BE2C (cell line): ENCODE results near the gene CCNF.
A peak's percentile ranks its signal among the peaks of the same experiment; 100 is the strongest.

Source experiments
- DNase-seq: peaks from one replicate; pipeline ENCODE4 v3.0.0-alpha.2; 2020
- H3K27me3 ChIP-seq: fragments of 250-450 bp; sonication (Bioruptor Pico); 2 replicates; pipeline ENCODE4 v1.5.1; 2020; ENCODE audit warnings: mild to moderate bottlenecking
- H3K36me3 ChIP-seq: fragments of 250-450 bp; sonication (Bioruptor Pico); 2 replicates; pipeline ENCODE4 v1.5.1; 2020; ENCODE audit warnings: mild to moderate bottlenecking
- H3K4me1 ChIP-seq: fragments of 250-450 bp; sonication (Bioruptor Pico); 2 replicates; pipeline ENCODE4 v1.5.1; 2020
- H3K4me3 ChIP-seq: 2 replicates; pipeline ENCODE4 v1.5.1; 2011; ENCODE audit warnings: low read depth, low read length
- H3K9me3 ChIP-seq: fragments of 250-450 bp; sonication (Bioruptor Pico); 2 replicates; pipeline ENCODE4 v1.5.1; 2020
- TF ChIP-seq, protein P1 (sequence below): IDR thresholded peaks from 2 replicates; pipeline ENCODE4 v1.5.1; 2012; ENCODE audit warnings: mild to moderate bottlenecking, low read depth, low read length

The CCNF gene

DNA sequence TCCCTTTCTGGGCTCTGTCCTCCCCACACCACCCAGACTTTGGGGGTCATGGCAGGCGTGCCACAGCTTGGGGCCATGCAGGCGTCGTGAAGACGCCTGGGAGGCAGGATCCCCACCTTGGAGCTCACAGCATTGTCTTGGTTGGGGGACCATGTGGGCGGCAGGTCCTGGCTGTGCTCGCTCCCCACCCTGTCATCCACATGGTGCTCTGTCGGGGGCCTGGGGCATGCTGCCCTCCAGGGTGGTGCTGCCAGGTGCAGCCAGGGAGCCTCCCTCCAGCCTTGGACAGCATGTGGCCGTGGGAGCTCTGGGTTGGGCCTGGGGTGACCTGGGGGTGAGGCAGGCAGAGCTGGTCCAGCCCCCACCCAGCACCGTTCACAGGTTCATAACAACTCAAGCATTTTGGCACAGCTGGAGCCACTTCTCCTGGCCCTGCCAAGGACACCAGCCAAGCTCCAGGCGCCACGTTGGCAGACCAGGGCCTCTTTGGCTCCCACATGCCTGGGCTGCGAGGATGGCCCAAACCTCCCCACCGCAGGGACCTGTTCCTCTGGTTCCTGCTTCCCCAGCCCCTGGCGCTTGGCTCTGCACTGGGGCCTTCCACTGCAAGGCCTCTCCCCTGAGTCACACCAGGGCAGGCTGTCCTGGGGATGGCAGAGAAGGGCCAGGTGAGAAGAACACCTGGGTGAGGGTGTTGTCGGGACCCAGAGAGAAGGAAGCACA, 69.4 kb downstream of the CCNF start:
- H3K36me3 ChIP-seq, result peaks cover 32% of the 10 kb centered on the region
- no peak overlapping the region for H3K4me3 ChIP-seq

DNA sequence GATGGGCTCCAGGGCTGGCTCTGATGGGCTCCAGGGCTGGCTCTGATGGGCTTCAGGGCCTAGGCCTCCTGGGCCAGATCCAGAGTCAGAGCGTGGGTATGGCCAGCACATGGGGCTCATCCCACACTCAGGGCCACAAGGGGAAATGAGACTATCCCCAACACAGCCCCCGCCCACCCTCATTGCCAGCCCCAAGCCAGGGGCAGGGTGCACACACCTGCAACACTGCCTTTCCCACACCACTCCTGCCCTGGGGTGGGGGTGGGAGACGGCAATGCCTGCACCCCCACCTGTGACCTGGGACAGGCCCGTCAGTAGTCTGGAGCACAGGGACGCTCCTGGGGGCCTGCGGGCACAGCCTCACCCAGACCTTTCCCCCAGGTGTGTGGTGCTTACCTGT, 70.2 kb downstream of the CCNF start:
- peaks cover 32% of the 10 kb centered on the region for H3K36me3 ChIP-seq
- H3K27me3 ChIP-seq, result no peaks in the 10 kb centered on the region
- no peak for DNase-seq
- TF ChIP-seq, protein P1, sequence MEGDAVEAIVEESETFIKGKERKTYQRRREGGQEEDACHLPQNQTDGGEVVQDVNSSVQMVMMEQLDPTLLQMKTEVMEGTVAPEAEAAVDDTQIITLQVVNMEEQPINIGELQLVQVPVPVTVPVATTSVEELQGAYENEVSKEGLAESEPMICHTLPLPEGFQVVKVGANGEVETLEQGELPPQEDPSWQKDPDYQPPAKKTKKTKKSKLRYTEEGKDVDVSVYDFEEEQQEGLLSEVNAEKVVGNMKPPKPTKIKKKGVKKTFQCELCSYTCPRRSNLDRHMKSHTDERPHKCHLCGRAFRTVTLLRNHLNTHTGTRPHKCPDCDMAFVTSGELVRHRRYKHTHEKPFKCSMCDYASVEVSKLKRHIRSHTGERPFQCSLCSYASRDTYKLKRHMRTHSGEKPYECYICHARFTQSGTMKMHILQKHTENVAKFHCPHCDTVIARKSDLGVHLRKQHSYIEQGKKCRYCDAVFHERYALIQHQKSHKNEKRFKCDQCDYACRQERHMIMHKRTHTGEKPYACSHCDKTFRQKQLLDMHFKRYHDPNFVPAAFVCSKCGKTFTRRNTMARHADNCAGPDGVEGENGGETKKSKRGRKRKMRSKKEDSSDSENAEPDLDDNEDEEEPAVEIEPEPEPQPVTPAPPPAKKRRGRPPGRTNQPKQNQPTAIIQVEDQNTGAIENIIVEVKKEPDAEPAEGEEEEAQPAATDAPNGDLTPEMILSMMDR, result no peak
- no peaks in the 10 kb centered on the region for H3K9me3 ChIP-seq
- peaks cover 29% of the 10 kb centered on the region for H3K4me1 ChIP-seq
- no peak overlapping the region for H3K4me3 ChIP-seq

More for the DNA sequence above, 69.4 kb downstream of the CCNF start:
- DNase-seq, result no peak
- no peaks in the 10 kb centered on the region for H3K27me3 ChIP-seq
- TF ChIP-seq, protein P1, result no peak
- H3K9me3 ChIP-seq, result no peaks in the 10 kb centered on the region
- peaks cover 29% of the 10 kb centered on the region for H3K4me1 ChIP-seq

DNA sequence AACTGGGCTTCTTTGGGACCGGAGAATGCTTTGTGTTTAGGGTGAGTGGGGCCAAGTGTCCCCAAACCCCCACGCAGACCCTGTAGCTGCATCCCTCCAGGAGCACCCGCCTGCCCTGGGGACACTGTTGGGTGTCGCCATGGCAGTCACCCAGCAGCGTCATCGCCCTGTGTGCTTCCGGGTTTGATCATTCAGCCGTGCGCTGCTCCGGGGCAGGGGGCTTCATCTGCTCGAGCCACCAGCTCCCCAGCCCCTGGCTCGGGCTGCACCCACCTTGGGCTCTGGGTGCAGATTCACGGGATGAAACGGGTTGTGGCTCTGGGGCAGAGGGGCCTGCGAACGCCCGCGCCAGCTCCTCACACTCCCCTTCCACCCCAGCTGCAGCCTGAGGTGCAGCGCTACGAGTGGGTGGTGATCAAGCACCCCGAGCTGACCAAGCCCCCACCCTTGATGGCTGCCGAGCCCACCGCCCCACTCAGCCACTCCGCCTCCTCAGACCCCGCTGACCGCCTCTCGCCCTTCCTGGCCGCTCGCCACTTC, 70.7 kb downstream of the CCNF start:
- no peaks in the 10 kb centered on the region for H3K27me3 ChIP-seq
- no peaks in the 10 kb centered on the region for H3K9me3 ChIP-seq
- no peak for DNase-seq
- H3K4me3 ChIP-seq, result no peak overlapping the region
- H3K4me1 ChIP-seq, result peaks cover 29% of the 10 kb centered on the region
- TF ChIP-seq, protein P1, result no peak
- H3K36me3 ChIP-seq, result peaks cover 32% of the 10 kb centered on the region

DNA sequence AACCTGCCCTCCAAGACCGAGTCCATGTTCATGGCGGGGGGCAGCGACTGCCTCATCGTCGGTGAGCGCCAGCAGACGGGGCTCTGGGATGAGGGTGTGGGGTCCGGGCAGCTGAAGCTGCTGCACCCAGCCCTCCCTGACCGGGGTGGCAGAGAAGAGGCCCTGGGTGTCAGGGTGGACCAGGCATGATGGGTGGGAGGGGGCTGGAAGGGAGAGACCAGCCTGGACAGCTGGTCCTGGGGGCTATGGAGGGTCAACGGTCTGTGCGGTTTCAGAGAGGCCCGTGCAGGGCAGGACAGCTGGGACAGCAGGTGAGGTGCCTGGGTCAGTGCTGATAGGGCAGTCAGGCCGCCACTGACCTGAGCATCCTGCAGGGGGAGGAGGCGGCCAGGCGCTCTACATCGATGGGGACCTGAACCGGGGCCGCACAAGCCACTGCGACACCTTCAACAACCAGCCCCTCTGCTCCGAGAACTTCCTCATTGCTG, 71.2 kb downstream of the CCNF start:
- no peaks in the 10 kb centered on the region for H3K9me3 ChIP-seq
- H3K4me1 ChIP-seq, result peaks cover 29% of the 10 kb centered on the region
- peaks cover 32% of the 10 kb centered on the region for H3K36me3 ChIP-seq
- no peak for DNase-seq
- no peaks in the 10 kb centered on the region for H3K27me3 ChIP-seq
- TF ChIP-seq, protein P1, result no peak
- H3K4me3 ChIP-seq, result no peak overlapping the region

DNA sequence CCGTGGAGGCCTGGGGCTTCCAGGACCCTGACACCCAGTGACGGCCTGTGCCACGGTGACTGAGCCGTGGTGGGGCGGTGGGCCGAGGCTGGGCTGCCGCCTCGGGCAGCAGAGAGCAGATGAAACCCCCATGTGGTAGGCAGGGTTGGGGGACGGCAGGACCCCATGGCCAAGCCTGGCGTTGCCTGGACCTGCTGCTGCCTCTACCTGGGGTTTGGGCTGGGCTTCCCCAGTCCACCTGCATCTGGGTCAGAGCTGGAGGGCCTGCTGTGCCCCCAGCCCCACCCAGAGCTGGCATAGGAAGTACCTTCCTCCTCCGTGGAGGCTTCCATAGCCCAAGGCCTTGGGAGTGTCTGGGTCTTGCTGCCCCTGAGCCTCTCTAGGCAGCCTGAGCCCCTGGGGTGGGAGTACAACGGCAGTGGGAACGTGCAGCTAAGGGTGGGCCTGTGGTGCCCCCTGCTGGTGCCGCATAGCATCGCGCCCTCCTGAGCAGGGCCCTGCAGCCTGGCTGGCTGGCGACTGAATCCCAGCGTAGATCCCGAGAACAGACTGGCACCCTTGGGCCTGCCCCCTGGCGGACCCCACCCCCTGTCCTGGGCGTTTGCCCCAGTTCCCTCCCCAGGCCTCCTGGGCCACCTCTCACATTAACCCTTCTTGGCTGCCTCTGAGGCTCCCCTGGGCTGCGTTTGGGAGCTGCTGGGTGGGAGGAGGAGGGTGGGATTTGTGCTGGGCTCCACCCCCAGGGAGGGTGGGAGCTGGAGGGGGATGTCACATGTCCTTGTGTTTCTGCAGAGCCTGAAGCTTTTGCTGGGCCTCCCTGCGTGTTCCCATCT, 71.9 kb downstream of the CCNF start:
- TF ChIP-seq, protein P1, result peak; percentile 96
- Histone ChIP-seq H3K27me3 (no peaks in the 10 kb centered on the region), H3K9me3 (no peaks in the 10 kb centered on the region), H3K4me3 (peak overlapping the region; percentile 28), H3K4me1 (peaks cover 29% of the 10 kb centered on the region), H3K36me3 (peaks cover 30% of the 10 kb centered on the region)
- peak; percentile 93 for DNase-seq
